Ovary (tissue), 3 donors: ENCODE data around the gene POM121.
"Not testable (repeated sequence)": the region's sequence is repeated elsewhere in the genome, so short reads cannot be mapped to it uniquely, and the experiment has no call there.

Source experiments
- POLR2A ChIP-seq: fragments of 450-650 bp; IDR thresholded peaks from one replicate; pipeline ENCODE4 v1.6.1; 2017; ENCODE audit warnings: antibody characterized with exemption, mild to moderate bottlenecking, moderate library complexity
- TF ChIP-seq, protein P1 (sequence below), 3 donors: fragments of 450-650 bp in 2 of 3; fragments of 200-600 bp in 1 of 3; IDR thresholded peaks; one replicate each; pipeline versions ENCODE4 v1.5.1 to v1.8.0; 2016 to 2022; ENCODE audit warnings: antibody characterized with exemption in 3 of 3, mild to moderate bottlenecking in 1 of 3
- donor health status: DM: no; HTN: no; CAD: no.

DNA sequence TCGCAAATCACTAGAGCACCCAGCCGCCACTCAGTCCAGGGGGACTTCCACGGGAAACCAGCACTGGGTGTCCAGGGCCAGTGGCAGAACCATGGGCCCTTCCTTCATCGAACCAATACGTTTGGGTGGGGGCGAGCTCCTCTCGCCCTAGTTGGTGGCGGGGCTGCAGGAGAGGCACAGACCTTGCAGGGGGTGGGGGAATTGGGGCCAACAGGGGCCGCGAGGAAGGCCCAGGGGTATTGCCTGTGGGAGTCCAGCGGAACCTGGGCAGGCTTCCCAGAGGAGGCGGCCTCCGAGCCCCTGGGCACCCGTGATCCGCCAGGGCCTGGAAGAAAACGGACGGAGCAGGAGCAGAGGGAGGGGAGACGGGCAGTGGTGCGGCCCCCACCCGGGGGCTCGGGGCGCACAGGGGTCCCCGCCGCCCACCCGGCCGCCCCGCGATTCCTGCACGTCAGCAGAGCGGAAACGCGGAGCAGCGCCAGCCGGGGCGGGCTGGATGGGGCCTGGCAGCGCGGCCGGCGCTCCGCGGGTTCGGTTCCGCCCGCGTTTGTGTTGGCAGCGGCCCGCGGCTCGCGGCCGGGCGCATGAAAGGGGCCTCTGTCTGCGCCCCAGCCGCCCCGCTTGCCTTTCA, 50.9 kb downstream of the POM121 start:
- TF ChIP-seq, protein P1, sequence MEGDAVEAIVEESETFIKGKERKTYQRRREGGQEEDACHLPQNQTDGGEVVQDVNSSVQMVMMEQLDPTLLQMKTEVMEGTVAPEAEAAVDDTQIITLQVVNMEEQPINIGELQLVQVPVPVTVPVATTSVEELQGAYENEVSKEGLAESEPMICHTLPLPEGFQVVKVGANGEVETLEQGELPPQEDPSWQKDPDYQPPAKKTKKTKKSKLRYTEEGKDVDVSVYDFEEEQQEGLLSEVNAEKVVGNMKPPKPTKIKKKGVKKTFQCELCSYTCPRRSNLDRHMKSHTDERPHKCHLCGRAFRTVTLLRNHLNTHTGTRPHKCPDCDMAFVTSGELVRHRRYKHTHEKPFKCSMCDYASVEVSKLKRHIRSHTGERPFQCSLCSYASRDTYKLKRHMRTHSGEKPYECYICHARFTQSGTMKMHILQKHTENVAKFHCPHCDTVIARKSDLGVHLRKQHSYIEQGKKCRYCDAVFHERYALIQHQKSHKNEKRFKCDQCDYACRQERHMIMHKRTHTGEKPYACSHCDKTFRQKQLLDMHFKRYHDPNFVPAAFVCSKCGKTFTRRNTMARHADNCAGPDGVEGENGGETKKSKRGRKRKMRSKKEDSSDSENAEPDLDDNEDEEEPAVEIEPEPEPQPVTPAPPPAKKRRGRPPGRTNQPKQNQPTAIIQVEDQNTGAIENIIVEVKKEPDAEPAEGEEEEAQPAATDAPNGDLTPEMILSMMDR (IDR thresholded peaks at IDR 0.05), result not testable (repeated sequence)
- not testable (repeated sequence) for TF ChIP-seq POLR2A
